B cell (primary cell): ENCODE measurements around the gene PAH. TPM values are rescaled to one million over a fixed set of nuclear protein-coding genes. Genes with fewer than 3 reads are reported as not detected.

Source experiments
- ATAC-seq: fragments of 200-7000 bp; cut with Tn5 transposase; one replicate; pipeline ENCODE4 v1.10.0; 2021; ENCODE audit warnings: low read depth, mild to moderate bottlenecking, moderate number of reproducible peaks, moderate library complexity
- CTCF ChIA-PET: fragments of 350-600 bp; sonication (Branson Sonifier 250); formaldehyde crosslinking; loops from one replicate; lab custom pipeline; 2021; ENCODE audit warnings: antibody characterized with exemption, inconsistent platforms; lab: Charles Lee
- POLR2A ChIA-PET: fragments of 350-600 bp; sonication (Branson Sonifier 250); formaldehyde crosslinking; loops from one replicate; lab custom pipeline; 2021; ENCODE audit warnings: antibody characterized with exemption; lab: Charles Lee
- DNase-seq: peaks from one replicate; pipeline ENCODE4 v3.0.0; 2013
- H2AFZ ChIP-seq: 2 replicates; pipeline ENCODE4 v1.6.1; 2012; ENCODE audit warnings: mild to moderate bottlenecking, low read depth, low read length; ENCODE audit not compliant: insufficient read depth, poor library complexity, severe bottlenecking
- H3K27ac ChIP-seq, 2 donors: 1 replicate in 1 of 2; 2 replicates in 1 of 2; pipeline ENCODE4 v1.5.1; 2012 to 2013; ENCODE audit warnings: low read length in 2 of 2, mild to moderate bottlenecking in 2 of 2, moderate library complexity in 1 of 2
- H3K27me3 ChIP-seq, 4 experiments: fragments of 200-600 bp in 1 of 4; sonication (generic) in 1 of 4; replicated peaks in 1 of 4; 1 replicate in 2 of 4; 2 replicates in 2 of 4; pipeline versions ENCODE4 v1.6.1 to v1.7.0; 2013 to 2016; ENCODE audit warnings: low read length in 3 of 4, mild to moderate bottlenecking in 2 of 4, mixed read lengths in 1 of 4, moderate library complexity in 1 of 4; ENCODE audit not compliant: insufficient read depth in 4 of 4, control insufficient read depth in 3 of 4; ENCODE audit errors: control extremely low read depth in 1 of 4
- H3K36me3 ChIP-seq, 2 experiments: replicated peaks in 1 of 2; 1 replicate in 1 of 2; 2 replicates in 1 of 2; pipeline versions ENCODE4 v1.6.1 to v1.7.1; 2013; ENCODE audit warnings: low read length in 1 of 2; ENCODE audit not compliant: insufficient read depth in 2 of 2, control insufficient read depth in 1 of 2; ENCODE audit errors: control extremely low read depth in 1 of 2, extremely low read depth in 1 of 2
- H3K4me1 ChIP-seq, 2 donors: fragments of 200-600 bp in 1 of 2; sonication (generic) in 1 of 2; 1 replicate in 1 of 2; 2 replicates in 1 of 2; pipeline versions ENCODE4 v1.5.1 to v1.6.1; 2013 to 2017; ENCODE audit warnings: low read length in 2 of 2; ENCODE audit not compliant: control insufficient read depth in 2 of 2, insufficient read depth in 2 of 2
- H3K4me2 ChIP-seq: replicated peaks from 2 replicates; pipeline ENCODE3; 2012; ENCODE audit warnings: mild to moderate bottlenecking, low read depth, low read length; ENCODE audit not compliant: poor library complexity, severe bottlenecking
- H3K4me3 ChIP-seq, 5 experiments: fragments of 200-600 bp in 1 of 5; sonication (generic) in 1 of 5; 1 replicate in 3 of 5; 2 replicates in 2 of 5; pipeline versions ENCODE4 v1.5.1 to v1.7.0; 2011 to 2016; ENCODE audit warnings: low read length in 4 of 5, mild to moderate bottlenecking in 4 of 5, low read depth in 2 of 5, control low read depth in 1 of 5, moderate library complexity in 1 of 5; ENCODE audit not compliant: insufficient read depth in 1 of 5; ENCODE audit errors: control extremely low read depth in 1 of 5, extremely low read depth in 1 of 5
- H3K79me2 ChIP-seq: fragments of 200-600 bp; sonication (generic); one replicate; pipeline ENCODE4 v1.6.0; 2016; ENCODE audit warnings: low read length; ENCODE audit not compliant: control insufficient read depth, insufficient read depth
- H3K9ac ChIP-seq: fragments of 200-600 bp; sonication (generic); 2 replicates; pipeline ENCODE4 v1.6.1; 2017; ENCODE audit warnings: mild to moderate bottlenecking, low read length, moderate library complexity
- H3K9me3 ChIP-seq, 3 donors: one replicate each; pipeline versions ENCODE4 v1.6.1 to v1.7.1; 2013; ENCODE audit warnings: low read length in 2 of 3; ENCODE audit not compliant: control insufficient read depth in 2 of 3, insufficient read depth in 1 of 3; ENCODE audit errors: control extremely low read depth in 1 of 3
- H4K20me1 ChIP-seq: 2 replicates; pipeline ENCODE4 v1.6.0; 2012; ENCODE audit warnings: mild to moderate bottlenecking, low read length; ENCODE audit not compliant: insufficient read depth, control insufficient read depth, poor library complexity, severe bottlenecking
- H3K27ac Mint-ChIP-seq: one replicate; pipeline ENCODE4 v1.8.0; 2021; ENCODE audit warnings: mixed read lengths
- H3K27me3 Mint-ChIP-seq: one replicate; pipeline ENCODE4 v1.8.0; 2021; ENCODE audit warnings: mixed read lengths
- H3K4me1 Mint-ChIP-seq: one replicate; pipeline ENCODE4 v1.8.0; 2021; ENCODE audit warnings: mixed read lengths
- H3K4me3 Mint-ChIP-seq: one replicate; pipeline ENCODE4 v1.8.0; 2021; ENCODE audit warnings: mixed read lengths
- H3K9me3 Mint-ChIP-seq: one replicate; pipeline ENCODE4 v1.8.0; 2022; ENCODE audit warnings: mixed read lengths; ENCODE audit not compliant: insufficient read depth
- EZH2 ChIP-seq: IDR thresholded peaks from 2 replicates; pipeline ENCODE4 v1.6.1; 2012; ENCODE audit warnings: borderline replicate concordance, low read depth, mild to moderate bottlenecking, moderate library complexity, low read length; ENCODE audit not compliant: insufficient read depth, poor library complexity, severe bottlenecking
- WGBS: methylation state at CpG from one replicate; pipeline ENCODE4 v1.1.5; 2013; ENCODE audit warnings: missing lambda C conversion rate; ENCODE audit not compliant: insufficient coverage; 5-methylcytosine and 5-hydroxymethylcytosine counted together
- intact Hi-C: fragments of 100-400 bp; cut with micrococcal nuclease; formaldehyde crosslinking; loops from one replicate; pipeline ENCODE4 v1.10.0; 2022
- polyA plus RNA-seq: library from polyadenylated mRNA; depleted of rRNA; stranded (reverse); fragments of >200 nt; gene quantifications from 2 replicates; pipeline ENCODE4 v1.2.3, GENCODE V29; 2012
- total RNA-seq, 2 donors: library from RNA; stranded (reverse); fragments of 120-200 nt in 1 of 2; gene quantifications; 1 replicate in 1 of 2; 2 replicates in 1 of 2; pipeline versions ENCODE4 v1.2.3 to v1.2.4, GENCODE V29; 2013 to 2022
- TF ChIP-seq, protein P1 (sequence below): fragments of 200-600 bp; IDR thresholded peaks from one replicate; pipeline ENCODE4 v1.8.0; 2022; ENCODE audit warnings: antibody characterized with exemption, mild to moderate bottlenecking

PAH gene
- total and polyA plus RNA-seq, 2 donors (not counting 1 experiment from before 2014, with no cell fraction given) = 0.25 TPM; not detected in 1

DNA sequence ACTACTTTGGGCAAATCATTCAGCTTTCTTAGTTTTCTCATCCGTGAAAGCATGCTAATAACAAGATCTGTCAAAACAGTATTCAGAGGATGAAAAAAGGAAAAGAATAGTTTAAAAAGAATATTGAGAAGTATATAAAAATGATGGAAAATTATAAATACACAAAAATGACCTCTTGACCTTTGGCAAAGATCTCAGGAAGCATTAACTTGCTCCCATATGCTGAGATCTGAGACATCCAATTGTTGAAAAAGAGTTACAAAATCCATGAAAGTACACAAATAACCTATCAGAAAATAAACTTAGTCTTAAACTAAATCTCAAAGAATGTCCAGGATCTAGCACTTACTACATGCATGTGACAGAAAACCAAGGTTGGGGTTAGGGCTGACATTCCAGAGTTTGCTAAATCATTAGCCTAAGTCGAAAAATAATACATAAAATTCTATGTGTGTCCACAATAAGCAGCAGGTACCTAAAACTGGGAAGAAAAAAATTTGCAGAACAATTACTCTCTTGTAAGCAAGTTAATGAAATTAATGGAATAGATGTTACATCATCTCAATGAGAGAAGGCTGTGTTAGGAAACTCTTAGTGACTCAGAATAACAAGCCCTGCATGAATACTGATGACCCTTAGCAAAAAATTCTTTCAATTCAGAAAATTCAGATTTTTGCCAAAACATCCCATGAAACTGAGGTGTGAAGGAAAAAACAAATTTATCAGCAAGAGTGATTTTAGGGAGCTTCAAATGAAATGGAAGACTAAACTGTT lies 3.4 kb downstream of the PAH start:
- no CpG with 5 or more reads among the region's 2 CpGs for WGBS
- peaks cover 11 to 12% of the 10 kb centered on the region in 2 donors for H3K4me1 ChIP-seq
- H3K27ac Mint-ChIP-seq = no peak overlapping the region
- CTCF ChIA-PET = interaction anchor here (3.7 kb wide), 1 partner anchor 30 kb away, joined by 17 read pairs; no protein-coding TSS in a partner anchor
- no peak overlapping the region for H3K4me3 Mint-ChIP-seq
- TF ChIP-seq, protein P1, sequence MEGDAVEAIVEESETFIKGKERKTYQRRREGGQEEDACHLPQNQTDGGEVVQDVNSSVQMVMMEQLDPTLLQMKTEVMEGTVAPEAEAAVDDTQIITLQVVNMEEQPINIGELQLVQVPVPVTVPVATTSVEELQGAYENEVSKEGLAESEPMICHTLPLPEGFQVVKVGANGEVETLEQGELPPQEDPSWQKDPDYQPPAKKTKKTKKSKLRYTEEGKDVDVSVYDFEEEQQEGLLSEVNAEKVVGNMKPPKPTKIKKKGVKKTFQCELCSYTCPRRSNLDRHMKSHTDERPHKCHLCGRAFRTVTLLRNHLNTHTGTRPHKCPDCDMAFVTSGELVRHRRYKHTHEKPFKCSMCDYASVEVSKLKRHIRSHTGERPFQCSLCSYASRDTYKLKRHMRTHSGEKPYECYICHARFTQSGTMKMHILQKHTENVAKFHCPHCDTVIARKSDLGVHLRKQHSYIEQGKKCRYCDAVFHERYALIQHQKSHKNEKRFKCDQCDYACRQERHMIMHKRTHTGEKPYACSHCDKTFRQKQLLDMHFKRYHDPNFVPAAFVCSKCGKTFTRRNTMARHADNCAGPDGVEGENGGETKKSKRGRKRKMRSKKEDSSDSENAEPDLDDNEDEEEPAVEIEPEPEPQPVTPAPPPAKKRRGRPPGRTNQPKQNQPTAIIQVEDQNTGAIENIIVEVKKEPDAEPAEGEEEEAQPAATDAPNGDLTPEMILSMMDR = no peak
- no peak for TF ChIP-seq EZH2
- peaks cover 0 to 15% (median 7%) of the 10 kb centered on the region in 4 experiments for H3K27me3 ChIP-seq
- no peak overlapping the region for H3K9ac ChIP-seq
- H3K4me3 ChIP-seq = no peak overlapping the region
- H3K27ac ChIP-seq = no peak overlapping the region
- no peak overlapping the region for H2AFZ ChIP-seq
- DNase-seq (no peak), ATAC-seq (no peak)
- H3K9me3 Mint-ChIP-seq = no peaks in the 10 kb centered on the region
- POLR2A ChIA-PET = no interaction called here
- no peaks in the 10 kb centered on the region for H4K20me1 ChIP-seq
- H3K9me3 ChIP-seq = no peaks in the 10 kb centered on the region
- intact Hi-C loops = no loop called here
- peaks cover 8% of the 10 kb centered on the region for H3K4me1 Mint-ChIP-seq
- H3K36me3 ChIP-seq = no peaks in the 10 kb centered on the region
- no peak overlapping the region for H3K4me2 ChIP-seq
- no peaks in the 10 kb centered on the region for H3K79me2 ChIP-seq
- H3K27me3 Mint-ChIP-seq = peaks cover 34% of the 10 kb centered on the region

DNA sequence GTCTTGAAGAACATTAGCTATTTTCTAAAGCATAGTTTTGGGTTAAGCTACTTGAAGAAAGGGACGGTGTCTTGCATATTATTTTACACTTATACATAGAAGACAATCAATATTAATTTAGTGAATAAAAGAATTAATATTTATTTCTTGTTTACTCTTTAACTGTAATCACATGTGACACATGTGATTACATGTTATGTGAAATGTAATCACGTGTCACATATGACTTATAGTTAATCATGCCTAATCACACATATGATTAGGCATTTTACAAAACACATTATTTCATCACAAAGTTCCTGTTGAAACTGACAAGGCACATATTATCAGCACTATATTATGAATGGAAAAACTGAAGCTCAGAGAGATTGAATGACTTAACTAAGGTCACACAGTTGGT lies 4.8 kb downstream of the PAH start:
- ChIA-PET POLR2A (no interaction called here), CTCF (interaction anchor here (3.7 kb wide), 1 partner anchor 29 kb away, joined by 17 read pairs; no protein-coding TSS in a partner anchor)
- no peak for DNase-seq
- Histone ChIP-seq H3K27me3 (peaks cover 0 to 11% (median 4%) of the 10 kb centered on the region in 4 experiments), H3K9ac (no peak overlapping the region), H3K36me3 (no peaks in the 10 kb centered on the region), H3K9me3 (no peaks in the 10 kb centered on the region), H3K79me2 (no peaks in the 10 kb centered on the region), H3K4me3 (no peak overlapping the region), H3K4me2 (no peak overlapping the region), H3K27ac (no peak overlapping the region), H2AFZ (no peak overlapping the region), H4K20me1 (no peaks in the 10 kb centered on the region), H3K4me1 (peaks cover 5% of the 10 kb centered on the region in 2 donors)
- ATAC-seq = no peak
- Mint-ChIP-seq H3K27ac (no peak overlapping the region), H3K9me3 (no peaks in the 10 kb centered on the region), H3K27me3 (peaks cover 26% of the 10 kb centered on the region), H3K4me3 (no peak overlapping the region), H3K4me1 (peaks cover 2% of the 10 kb centered on the region)
- no CpG with 5 or more reads among the region's 2 CpGs for WGBS
- intact Hi-C loops = no loop called here
- TF ChIP-seq EZH2 = no peak
- TF ChIP-seq, protein P1 = no peak
